AG04449 (cell line): ENCODE results near the gene ADGRL3.

Source experiments
- CTCF ChIA-PET: fragments of 350-600 bp; formaldehyde crosslinking; extraction: SDS; loops from one replicate; lab custom pipeline; 2021; ENCODE audit warnings: antibody characterized with exemption; lab: Yijun Ruan, JAX
- POLR2A ChIA-PET: fragments of 400-600, 350-600 bp; formaldehyde crosslinking; extraction: SDS; loops from one replicate; lab custom pipeline; 2020; ENCODE audit warnings: antibody characterized with exemption, inconsistent platforms; lab: Yijun Ruan, JAX
- DNase-seq: peaks from one replicate; pipeline ENCODE4 v3.0.0-alpha.2; 2010; ENCODE audit warnings: low read depth, low spot score
- H3K4me3 ChIP-seq: 2 replicates; pipeline ENCODE4 v1.5.1; 2011; ENCODE audit warnings: low read depth, mild to moderate bottlenecking, control low read depth, low read length
- CTCF ChIP-seq: IDR thresholded peaks from one replicate; pipeline ENCODE4 v1.5.1; 2011; ENCODE audit warnings: mild to moderate bottlenecking, moderate library complexity, low read length, control low read depth, inconsistent platforms; ENCODE audit not compliant: insufficient read depth; ENCODE audit errors: missing control alignments

Gene ADGRL3

GRCh38 chr4:61443813-61444510, 243.8 kb downstream of the ADGRL3 start:
- H3K4me3 ChIP-seq: no peak overlapping the region
- no peak for TF ChIP-seq CTCF
- CTCF ChIA-PET: no interaction called here
- DNase-seq: no peak
- POLR2A ChIA-PET: no interaction called here

GRCh38 chr4:61445374-61446063, 245.4 kb downstream of the ADGRL3 start:
- DNase-seq: no peak
- ChIA-PET CTCF (no interaction called here), POLR2A (no interaction called here)
- no peak overlapping the region for H3K4me3 ChIP-seq
- no peak for TF ChIP-seq CTCF

GRCh38 chr4:61446941-61447340, 246.8 kb downstream of the ADGRL3 start:
- TF ChIP-seq CTCF: no peak
- no peak for DNase-seq
- CTCF ChIA-PET: no interaction called here
- H3K4me3 ChIP-seq: no peak overlapping the region
- POLR2A ChIA-PET: no interaction called here

- no peak overlapping the region for H3K4me3 ChIP-seq
- ChIA-PET POLR2A (no interaction called here), CTCF (no interaction called here)
- DNase-seq: no peak
- no peak for TF ChIP-seq CTCF
Measured at GRCh38 chr4:61447918-61448317, 247.8 kb downstream of the ADGRL3 start.

- H3K4me3 ChIP-seq: no peak overlapping the region
- TF ChIP-seq CTCF: no peak
- DNase-seq: no peak
- ChIA-PET POLR2A (no interaction called here), CTCF (no interaction called here)
Measured at GRCh38 chr4:61451935-61452334, 251.8 kb downstream of the ADGRL3 start.

- TF ChIP-seq CTCF: no peak
- CTCF ChIA-PET: no interaction called here
- no peak overlapping the region for H3K4me3 ChIP-seq
- DNase-seq: no peak
- POLR2A ChIA-PET: no interaction called here
Measured at GRCh38 chr4:61461956-61462355, 261.8 kb downstream of the ADGRL3 start.
